Epidermal melanocyte (primary cell): ENCODE data around the gene MUC5B.
"Not testable (repeated sequence)": the region's sequence is repeated elsewhere in the genome, so short reads cannot be mapped to it uniquely, and the experiment has no call there.

Experiments used
- DNase-seq: peaks from one replicate; pipeline ENCODE4 v3.0.0; 2011; ENCODE audit warnings: low spot score; ENCODE audit not compliant: insufficient read length

MUC5B gene

DNA sequence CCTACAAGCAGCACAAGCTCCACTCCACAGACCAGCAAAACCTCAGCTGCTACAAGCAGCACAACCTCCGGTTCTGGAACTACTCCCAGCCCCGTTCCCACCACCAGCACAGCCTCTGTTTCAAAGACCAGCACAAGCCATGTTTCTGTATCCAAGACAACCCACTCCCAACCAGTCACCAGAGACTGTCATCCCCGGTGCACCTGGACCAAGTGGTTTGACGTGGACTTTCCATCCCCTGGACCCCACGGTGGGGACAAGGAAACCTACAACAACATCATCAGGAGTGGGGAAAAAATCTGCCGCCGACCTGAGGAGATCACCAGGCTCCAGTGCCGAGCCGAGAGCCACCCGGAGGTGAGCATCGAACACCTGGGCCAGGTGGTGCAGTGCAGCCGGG is 33.0 kb upstream of the MUC5B start:
- not testable (repeated sequence) for DNase-seq

DNA sequence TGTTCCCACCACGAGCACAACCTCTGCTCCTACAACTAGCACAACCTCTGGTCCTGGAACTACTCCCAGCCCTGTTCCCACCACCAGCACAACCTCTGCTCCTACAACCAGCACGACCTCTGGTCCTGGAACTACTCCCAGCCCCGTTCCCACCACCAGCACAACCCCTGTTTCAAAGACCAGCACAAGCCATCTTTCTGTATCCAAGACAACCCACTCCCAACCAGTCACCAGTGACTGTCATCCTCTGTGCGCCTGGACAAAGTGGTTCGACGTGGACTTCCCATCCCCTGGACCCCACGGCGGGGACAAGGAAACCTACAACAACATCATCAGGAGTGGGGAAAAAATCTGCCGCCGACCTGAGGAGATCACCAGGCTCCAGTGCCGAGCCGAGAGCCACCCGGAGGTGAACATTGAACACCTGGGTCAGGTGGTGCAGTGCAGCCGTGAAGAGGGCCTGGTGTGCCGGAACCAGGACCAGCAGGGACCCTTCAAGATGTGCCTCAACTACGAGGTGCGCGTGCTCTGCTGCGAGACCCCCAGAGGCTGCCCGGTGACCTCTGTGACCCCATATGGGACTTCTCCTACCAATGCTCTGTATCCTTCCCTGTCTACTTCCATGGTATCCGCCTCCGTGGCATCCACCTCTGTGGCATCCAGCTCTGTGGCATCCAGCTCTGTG is 30.9 kb upstream of the MUC5B start:
- DNase-seq: not testable (repeated sequence)

- no peak for DNase-seq
Observed at GRCh38 chr11:1192741-1193325, 30.0 kb upstream of the MUC5B start.

DNA sequence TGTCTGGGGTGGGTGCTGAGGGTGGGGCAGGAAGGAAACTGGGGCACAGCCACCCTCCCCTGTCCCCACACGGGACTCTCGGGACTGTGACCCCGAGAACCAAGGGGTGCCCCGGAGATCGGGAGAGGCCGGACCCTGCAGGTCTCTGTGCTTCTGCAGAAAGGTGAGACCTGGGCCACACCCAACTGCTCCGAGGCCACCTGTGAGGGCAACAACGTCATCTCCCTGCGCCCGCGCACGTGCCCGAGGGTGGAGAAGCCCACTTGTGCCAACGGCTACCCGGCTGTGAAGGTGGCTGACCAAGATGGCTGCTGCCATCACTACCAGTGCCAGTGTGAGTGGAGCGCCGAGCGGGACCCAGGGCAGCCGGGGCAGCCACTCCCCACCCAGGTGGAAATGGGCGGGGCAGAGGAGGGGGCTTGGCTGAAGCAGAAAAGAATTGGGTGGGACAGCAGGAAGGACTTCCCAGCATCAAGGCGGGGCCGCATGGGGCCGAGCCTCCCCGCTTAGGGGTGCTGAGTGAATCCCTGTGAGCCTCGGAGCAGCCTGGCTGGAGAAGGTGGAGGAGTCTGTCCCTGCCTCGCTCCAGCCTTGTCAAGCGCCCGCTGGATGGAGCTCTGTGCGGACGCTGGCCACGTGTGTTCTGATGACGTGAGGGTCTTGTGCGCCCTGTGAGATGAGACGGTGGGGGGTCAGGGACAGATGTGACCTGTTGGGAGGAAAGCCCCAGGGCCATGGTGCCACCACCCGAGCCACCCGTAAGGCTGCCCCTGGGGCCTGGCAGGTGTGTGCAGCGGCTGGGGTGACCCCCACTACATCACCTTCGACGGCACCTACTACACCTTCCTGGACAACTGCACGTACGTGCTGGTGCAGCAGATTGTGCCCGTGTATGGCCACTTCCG is 29.3 kb upstream of the MUC5B start:
- DNase-seq: no peak

- no peak for DNase-seq
Observed at GRCh38 chr11:1194231-1194976, 28.5 kb upstream of the MUC5B start.

DNA sequence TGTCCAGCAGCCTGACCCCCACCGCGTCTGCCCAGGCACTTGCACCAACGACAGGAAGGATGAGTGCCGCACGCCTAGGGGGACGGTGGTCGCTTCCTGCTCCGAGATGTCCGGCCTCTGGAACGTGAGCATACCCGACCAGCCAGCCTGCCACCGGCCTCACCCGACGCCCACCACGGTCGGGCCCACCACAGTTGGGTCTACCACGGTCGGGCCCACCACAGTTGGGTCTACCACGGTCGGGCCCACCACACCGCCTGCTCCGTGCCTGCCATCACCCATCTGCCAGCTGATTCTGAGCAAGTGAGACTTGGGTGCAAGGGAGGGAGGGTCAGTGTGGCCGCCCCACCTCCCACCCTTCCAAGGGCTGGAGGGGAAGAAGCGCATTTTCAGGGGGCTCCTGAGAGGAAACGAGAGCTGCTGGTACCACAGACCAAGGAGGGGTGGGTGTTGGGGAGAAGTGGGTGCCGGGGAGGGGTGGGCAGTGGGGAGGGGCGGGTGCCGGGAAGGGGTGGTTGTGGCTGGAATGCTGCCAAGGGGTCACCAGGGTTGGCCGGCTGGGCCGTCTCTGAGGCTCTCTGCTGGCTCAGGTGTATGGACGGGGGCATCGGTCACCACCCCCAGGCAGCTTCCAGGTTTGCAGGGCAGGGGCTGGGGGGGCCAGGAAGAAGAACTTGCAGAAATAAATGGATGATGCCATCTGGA is 27.7 kb upstream of the MUC5B start:
- no peak for DNase-seq

DNA sequence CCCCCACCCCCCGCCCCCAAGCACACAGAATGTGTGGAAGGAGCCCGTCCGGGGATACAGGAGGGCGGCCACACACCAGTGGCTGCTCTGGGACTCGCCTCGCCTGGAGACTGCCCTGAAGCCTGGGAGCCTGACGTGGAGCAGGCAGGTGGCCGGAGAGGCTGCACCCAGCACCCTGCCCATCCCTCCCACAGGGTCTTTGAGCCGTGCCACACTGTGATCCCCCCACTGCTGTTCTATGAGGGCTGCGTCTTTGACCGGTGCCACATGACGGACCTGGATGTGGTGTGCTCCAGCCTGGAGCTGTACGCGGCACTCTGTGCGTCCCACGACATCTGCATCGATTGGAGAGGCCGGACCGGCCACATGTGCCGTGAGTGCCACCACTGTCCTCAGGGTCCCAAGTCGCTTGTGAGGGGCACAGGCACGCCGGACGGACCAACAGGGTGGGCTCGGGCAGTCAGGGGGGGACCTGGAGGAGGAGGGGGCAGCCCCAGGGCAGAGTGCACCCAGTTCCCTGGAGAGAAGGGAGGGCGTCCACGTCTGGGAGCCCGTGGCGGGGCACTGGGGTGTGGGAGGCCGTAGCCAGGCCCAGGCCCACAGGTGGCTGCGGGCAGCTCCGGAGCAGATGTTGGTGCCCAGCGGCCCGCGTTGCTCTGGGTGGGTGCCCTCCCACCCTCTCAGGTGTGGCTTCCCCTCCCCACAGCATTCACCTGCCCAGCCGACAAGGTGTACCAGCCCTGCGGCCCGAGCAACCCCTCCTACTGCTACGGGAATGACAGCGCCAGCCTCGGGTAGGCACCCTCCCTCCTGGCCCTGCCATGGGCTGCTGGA is 27.0 kb upstream of the MUC5B start:
- DNase-seq: no peak

DNA sequence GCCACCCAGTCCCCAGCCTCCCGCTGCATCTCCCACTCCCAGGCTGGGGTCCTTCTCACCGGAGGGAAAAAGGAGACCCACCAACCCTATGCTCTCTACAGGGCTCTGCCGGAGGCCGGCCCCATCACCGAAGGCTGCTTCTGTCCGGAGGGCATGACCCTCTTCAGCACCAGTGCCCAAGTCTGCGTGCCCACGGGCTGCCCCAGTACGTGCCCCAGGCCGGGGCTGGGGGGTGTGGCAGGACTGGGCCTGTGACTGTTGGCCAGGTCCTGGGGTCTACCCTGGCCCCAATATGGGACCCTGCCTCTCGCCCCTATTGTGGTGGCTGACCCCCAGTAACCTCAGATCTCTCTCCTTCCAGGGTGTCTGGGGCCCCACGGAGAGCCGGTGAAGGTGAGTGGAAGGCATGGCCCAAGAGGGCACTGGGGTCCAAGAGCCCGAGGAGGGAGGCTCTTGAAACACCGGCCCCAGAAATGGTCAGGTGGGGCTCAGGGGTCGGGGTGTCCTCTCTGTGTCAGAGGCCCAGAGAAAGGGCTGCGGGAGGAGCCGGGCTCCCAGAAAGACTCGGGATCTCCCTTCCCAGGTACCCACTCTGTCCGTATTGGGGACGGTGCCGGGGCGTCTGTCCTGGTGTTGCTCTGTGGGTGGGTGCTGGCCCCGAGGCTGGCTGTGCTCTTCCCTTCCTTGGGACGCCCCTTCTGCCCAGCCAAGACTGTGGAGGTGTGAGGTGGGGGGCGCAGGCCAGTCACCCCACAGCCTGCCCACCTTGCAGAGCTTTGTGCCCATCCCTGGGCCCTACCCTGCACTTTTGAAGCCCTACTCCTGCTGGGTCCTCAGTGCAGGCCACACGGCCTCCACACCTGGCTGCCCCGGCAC is 26.1 kb upstream of the MUC5B start:
- DNase-seq: no peak

GRCh38 chr11:1197431-1197885 is 25.4 kb upstream of the MUC5B start:
- DNase-seq: no peak

- no peak for DNase-seq
Observed at GRCh38 chr11:1197886-1198560, 24.8 kb upstream of the MUC5B start.

- DNase-seq: no peak
Observed at GRCh38 chr11:1198561-1199240, 24.2 kb upstream of the MUC5B start.

DNA sequence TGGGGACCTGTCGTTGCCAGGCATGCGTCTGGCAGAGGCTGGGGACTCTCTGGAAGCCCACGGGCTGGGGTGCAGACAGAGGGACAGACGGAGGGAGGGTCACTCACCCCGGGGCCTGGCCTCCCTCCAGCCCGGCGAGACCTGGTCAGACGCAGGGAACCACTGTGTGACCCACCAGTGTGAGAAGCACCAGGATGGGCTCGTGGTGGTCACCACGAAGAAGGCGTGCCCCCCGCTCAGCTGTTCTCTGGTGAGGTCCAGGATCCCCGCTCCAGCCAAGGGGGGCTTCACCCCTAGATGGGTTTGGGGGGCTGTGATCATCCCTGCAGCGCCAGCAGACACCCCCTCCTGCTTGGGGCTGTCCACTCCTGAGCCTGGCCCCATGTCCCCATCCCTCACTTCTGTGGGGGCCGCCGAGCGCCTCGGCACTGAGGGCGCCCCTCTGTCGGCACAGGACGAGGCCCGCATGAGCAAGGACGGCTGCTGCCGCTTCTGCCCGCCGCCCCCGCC is 23.6 kb upstream of the MUC5B start:
- DNase-seq: no peak

DNA sequence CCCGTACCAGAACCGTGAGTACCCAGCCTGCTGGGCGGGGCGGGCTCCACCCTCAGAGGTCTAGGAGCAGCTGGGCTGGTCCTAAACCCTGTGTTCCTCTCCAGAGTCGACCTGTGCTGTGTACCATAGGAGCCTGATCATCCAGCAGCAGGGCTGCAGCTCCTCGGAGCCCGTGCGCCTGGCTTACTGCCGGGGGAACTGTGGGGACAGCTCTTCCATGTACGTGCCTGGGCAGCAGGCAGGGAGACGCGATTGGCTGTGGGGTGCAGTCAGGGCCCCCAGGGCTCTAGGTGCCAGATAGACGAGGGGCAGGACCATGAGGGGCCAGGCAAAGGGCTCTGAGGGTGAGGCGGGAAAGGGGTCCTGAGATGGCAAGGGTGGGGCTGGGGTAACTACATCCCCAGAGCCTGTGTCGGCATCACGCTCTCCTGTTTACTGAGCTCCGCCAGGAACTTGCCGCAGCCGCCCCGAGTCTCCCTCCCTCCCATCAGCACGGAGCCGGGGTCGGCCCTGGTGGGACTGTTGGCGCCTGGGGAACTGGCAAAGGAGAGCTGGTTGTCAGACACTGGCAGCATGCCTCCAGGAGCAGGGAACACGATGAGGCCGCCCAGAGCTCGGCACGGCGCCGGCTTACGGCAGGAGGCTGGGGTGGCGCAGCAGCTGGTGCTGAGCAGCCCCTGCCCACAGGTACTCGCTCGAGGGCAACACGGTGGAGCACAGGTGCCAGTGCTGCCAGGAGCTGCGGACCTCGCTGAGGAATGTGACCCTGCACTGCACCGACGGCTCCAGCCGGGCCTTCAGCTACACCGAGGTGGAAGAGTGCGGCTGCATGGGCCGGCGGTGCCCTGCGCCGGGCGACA is 22.9 kb upstream of the MUC5B start:
- DNase-seq: no peak

- DNase-seq: no peak
Observed at GRCh38 chr11:1200611-1201191, 22.2 kb upstream of the MUC5B start.

DNA sequence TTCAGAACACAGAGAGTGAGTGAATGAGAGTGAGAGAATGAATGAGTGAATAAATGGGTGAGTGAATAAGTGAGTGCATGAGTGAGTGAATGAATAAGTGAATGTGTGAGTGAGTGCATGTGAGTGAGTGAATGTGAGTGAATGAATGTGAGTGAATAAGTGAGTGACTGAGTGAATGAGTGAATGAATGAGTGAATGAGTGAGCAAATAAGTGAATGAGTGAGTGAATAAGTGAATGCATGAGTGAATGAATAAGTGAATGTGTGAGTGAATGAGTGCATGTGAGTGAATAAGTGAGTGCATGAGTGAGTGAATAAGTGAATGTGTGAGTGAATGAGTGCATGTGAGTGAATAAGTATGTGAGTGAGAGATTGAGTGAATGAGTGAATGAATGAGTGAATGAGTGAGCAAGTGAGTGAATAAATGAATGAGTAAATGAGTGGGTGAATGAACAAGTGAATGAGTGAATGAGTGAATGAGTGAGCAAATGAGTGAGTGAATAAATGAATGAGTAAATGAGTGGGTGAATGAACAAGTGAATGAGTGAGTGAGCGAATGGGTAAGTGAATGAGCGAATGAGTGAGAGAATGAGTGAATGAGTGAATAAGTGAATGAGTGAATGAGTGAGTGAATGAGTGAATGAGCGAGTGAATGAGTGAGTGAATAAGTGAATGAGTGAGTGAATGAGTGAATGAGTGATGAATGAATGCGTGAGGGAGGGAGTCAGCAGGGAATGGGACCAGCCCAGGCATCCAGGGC is 21.3 kb upstream of the MUC5B start:
- no peak for DNase-seq
